Tibial artery (tissue), 4 donors: Measurements from ENCODE around the gene IGF2BP2.

Experiments
- DNase-seq, 2 donors: peaks; one replicate each; pipeline ENCODE4 v3.0.0-alpha.2; 2019
- H3K27ac ChIP-seq, 2 donors: fragments of 200-600 bp; sonication (generic) in 1 of 2; 1 replicate in 1 of 2; 2 replicates in 1 of 2; pipeline ENCODE4 v1.5.1; 2018 to 2019; ENCODE audit warnings: mild to moderate bottlenecking in 1 of 2
- H3K27me3 ChIP-seq, 2 donors: fragments of 200-600 bp; sonication (generic) in 1 of 2; one replicate each; pipeline versions ENCODE4 v1.5.1 to v1.6.0; 2016 to 2019
- H3K36me3 ChIP-seq, 3 donors: fragments of 200-600 bp; sonication (generic) in 2 of 3; one replicate each; pipeline ENCODE4 v1.5.1; 2016 to 2019; ENCODE audit warnings: mild to moderate bottlenecking in 2 of 3
- H3K4me1 ChIP-seq, 4 donors: fragments of 200-600 bp; sonication (generic) in 2 of 4; 1 replicate in 3 of 4; 2 replicates in 1 of 4; pipeline ENCODE4 v1.5.1; 2016 to 2019
- H3K4me3 ChIP-seq, 2 donors: fragments of 200-600 bp; sonication (generic) in 1 of 2; 1 replicate in 1 of 2; 2 replicates in 1 of 2; pipeline ENCODE4 v1.5.1; 2018 to 2019; ENCODE audit warnings: mild to moderate bottlenecking in 2 of 2
- H3K9me3 ChIP-seq, 3 donors: fragments of 200-600 bp; sonication (generic) in 1 of 3; one replicate each; pipeline ENCODE4 v1.5.1; 2016 to 2019
- intact Hi-C: fragments of 100-400 bp; cut with DNase I; formaldehyde crosslinking; loops from one replicate; pipeline ENCODE4 v1.15.0; 2023; ENCODE audit warnings: low total_unique reads
- TF ChIP-seq, protein P1 (sequence below), 2 experiments: fragments of 200-600 bp in 1 of 2; fragments of 450-650 bp in 1 of 2; IDR thresholded peaks; one replicate each; pipeline ENCODE4 v1.5.1; 2017 to 2019; ENCODE audit warnings: antibody characterized with exemption in 2 of 2, mild to moderate bottlenecking in 1 of 2, moderate library complexity in 1 of 2

The IGF2BP2 gene

DNA sequence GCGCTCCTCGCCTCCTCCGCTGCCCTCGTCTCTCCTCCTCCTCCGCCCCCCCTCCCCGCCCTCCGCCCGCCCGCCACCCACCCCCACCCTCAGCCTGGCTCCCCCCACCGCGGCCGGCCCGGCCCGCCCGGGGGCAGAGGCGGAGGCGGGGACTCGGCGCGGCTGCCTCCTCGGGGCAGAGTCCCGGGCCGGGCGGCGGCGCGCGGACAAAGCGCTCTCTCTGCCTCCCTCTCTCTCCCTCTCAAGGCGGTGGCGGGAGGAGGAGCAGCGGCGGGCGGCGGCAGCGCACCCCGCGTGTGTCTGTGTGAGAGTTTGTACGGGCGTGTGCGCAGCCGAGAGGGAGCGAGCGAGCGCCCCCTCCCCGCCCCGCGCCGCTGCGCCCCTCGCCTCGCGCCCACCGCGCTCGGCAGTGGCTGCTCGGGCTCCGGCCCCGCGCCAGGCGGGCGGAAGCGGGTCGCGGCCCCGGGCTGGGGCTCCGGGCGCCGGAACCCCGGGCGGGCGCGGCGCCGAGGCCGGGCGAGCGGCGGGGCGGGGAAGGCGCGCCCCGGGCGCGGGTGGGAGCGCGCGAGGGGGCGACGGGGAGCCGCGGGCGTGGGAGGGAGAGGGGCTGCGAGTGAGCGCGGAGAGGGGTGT, at the start of gene IGF2BP2:
Gene IGF2BP2, minus strand, starts transcription at position 37 of the 633 bp plus-strand sequence. CDS start 82 bp downstream, outside the sequence.
- DNase-seq: peak; percentile 44 to 66
- TF ChIP-seq, protein P1, sequence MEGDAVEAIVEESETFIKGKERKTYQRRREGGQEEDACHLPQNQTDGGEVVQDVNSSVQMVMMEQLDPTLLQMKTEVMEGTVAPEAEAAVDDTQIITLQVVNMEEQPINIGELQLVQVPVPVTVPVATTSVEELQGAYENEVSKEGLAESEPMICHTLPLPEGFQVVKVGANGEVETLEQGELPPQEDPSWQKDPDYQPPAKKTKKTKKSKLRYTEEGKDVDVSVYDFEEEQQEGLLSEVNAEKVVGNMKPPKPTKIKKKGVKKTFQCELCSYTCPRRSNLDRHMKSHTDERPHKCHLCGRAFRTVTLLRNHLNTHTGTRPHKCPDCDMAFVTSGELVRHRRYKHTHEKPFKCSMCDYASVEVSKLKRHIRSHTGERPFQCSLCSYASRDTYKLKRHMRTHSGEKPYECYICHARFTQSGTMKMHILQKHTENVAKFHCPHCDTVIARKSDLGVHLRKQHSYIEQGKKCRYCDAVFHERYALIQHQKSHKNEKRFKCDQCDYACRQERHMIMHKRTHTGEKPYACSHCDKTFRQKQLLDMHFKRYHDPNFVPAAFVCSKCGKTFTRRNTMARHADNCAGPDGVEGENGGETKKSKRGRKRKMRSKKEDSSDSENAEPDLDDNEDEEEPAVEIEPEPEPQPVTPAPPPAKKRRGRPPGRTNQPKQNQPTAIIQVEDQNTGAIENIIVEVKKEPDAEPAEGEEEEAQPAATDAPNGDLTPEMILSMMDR (IDR thresholded peaks at IDR 0.05): no peak
- Histone ChIP-seq H3K4me3 (peak within 1 kb of the TSS; percentile 46 to 62), H3K27ac (peak within 1 kb of the TSS in 1 of 2 donors; percentile 29), H3K9me3 (no peaks in the 10 kb centered on the region), H3K4me1 (peaks cover 0 to 36% (median 32%) of the 10 kb centered on the region in 4 donors), H3K36me3 (no peaks in the 10 kb centered on the region), H3K27me3 (peaks cover 0 to 71% of the 10 kb centered on the region in 2 donors)
- intact Hi-C loops: no loop called here

DNA sequence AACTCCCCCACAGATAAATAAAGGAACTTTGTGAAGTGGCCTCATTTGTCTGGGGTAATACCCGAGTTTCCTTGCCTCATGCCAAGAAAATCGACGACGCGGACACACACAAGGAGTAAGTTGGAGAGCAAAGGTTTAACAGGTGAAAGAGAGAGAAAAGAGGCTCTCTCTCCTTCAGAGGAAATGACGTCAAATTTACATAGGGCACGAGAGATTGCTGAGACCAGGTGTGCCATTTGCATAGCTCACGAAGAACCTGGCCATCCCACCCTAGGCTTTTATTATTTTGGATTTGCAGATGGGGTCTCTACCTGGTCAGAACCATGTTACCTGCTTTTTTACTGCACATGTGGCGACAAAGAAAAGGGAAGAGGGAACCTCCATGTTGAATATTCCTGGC, 49.3 kb upstream of the IGF2BP2 start:
- Histone ChIP-seq H3K4me3 (no peak overlapping the region), H3K36me3 (no peaks in the 10 kb centered on the region), H3K4me1 (no peaks in the 10 kb centered on the region), H3K27me3 (peaks cover 0 to 3% of the 10 kb centered on the region in 2 donors), H3K9me3 (no peaks in the 10 kb centered on the region), H3K27ac (no peak overlapping the region)
- no peak for DNase-seq
- TF ChIP-seq, protein P1 (IDR thresholded peaks at IDR 0.05): no peak
- intact Hi-C loops: no loop called here

DNA sequence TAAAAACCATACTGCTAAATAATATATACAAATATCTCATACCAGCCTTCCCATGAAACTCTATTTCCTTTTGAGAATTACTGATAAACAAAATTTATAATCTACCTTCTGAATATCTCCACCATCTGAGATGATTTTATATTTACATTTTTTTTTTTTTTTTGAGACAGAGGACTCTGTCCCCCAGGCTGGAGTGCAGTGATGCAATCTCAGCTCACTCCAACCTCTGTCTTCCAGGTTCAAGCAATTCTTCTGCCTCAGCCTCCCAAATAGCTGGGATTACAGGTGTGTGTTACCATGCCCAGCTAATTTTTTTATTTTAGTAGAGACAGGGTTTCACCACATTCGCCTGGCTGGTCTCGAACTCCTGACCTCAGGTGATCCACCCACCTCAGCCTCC, 42.8 kb upstream of the IGF2BP2 start:
- H3K27me3 ChIP-seq: no peaks in the 10 kb centered on the region
- no peak for DNase-seq
- H3K4me1 ChIP-seq: no peaks in the 10 kb centered on the region
- no peak overlapping the region for H3K27ac ChIP-seq
- H3K4me3 ChIP-seq: no peak overlapping the region
- H3K36me3 ChIP-seq: no peaks in the 10 kb centered on the region
- intact Hi-C loops: no loop called here
- TF ChIP-seq, protein P1 (IDR thresholded peaks at IDR 0.05): no peak
- no peaks in the 10 kb centered on the region for H3K9me3 ChIP-seq

DNA sequence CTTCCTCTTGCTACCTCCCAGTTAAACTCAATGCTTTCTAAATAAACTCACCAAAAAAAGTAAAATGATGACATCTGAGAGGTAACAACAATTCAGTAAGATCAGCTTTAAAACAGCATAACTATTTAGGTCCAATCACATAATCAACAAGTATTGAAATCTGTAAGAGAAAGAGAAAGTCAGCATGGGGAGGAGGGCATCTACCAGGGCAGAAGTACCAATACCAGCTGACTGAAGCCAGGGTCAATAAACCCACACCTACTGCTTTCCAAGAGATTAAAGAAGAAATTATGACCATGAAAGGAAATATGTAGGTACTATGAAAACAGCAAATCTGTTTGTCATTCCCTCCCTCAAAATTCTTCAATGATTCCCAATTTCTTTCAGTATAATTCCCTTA, 42.2 kb upstream of the IGF2BP2 start:
- H3K27me3 ChIP-seq: no peaks in the 10 kb centered on the region
- intact Hi-C loops: no loop called here
- TF ChIP-seq, protein P1 (IDR thresholded peaks at IDR 0.05): no peak

DNA sequence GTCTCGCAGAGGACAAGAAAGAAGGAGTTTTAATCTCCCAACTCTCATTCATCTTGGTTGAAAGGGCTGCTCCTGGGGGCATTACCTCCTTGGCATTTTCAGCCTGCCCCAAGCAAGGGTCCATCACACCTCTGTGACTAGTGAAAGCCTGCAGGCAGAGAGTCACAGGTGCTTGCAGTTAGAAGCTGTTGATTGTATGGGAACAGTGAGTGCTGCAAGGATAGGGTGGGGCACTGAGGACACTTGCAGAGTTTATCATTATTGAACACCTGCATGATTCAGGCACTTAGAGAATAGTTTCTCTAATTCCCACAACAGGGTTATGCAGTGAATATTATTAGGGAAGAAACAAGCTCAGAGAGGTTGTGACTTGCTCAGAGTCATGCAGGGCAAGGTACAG, 41.7 kb upstream of the IGF2BP2 start:
- TF ChIP-seq, protein P1 (IDR thresholded peaks at IDR 0.05): no peak
- Histone ChIP-seq H3K4me1 (no peaks in the 10 kb centered on the region), H3K9me3 (no peaks in the 10 kb centered on the region), H3K27me3 (no peaks in the 10 kb centered on the region), H3K4me3 (no peak overlapping the region), H3K36me3 (no peaks in the 10 kb centered on the region), H3K27ac (no peak overlapping the region)
- intact Hi-C loops: no loop called here
- DNase-seq: no peak

More for the DNA sequence above, 42.2 kb upstream of the IGF2BP2 start:
- DNase-seq: no peak
- Histone ChIP-seq H3K27ac (no peak overlapping the region), H3K9me3 (no peaks in the 10 kb centered on the region), H3K4me3 (no peak overlapping the region), H3K36me3 (no peaks in the 10 kb centered on the region), H3K4me1 (no peaks in the 10 kb centered on the region)
